GM19035 (cell line): Measurements from ENCODE around the gene CCDC3.

Experiments used
- ATAC-seq: cut with Tn5 transposase; IDR thresholded peaks from one replicate; pipeline ENCODE4 v1.9.1; 2021; ENCODE audit not compliant: unreplicated experiment

Gene CCDC3

GRCh38 chr10:12965571-12965970 is 35.9 kb downstream of the CCDC3 start:
- ATAC-seq: no peak

- no peak for ATAC-seq
Measured at GRCh38 chr10:12962556-12962955, 39.0 kb downstream of the CCDC3 start.

- no peak for ATAC-seq
Measured at GRCh38 chr10:12961416-12962205, 39.9 kb downstream of the CCDC3 start.

GRCh38 chr10:12960941-12961340 is 40.6 kb downstream of the CCDC3 start:
- no peak for ATAC-seq

GRCh38 chr10:12960334-12960898 is 41.1 kb downstream of the CCDC3 start:
- no peak for ATAC-seq

GRCh38 chr10:12958546-12959110 is 42.9 kb downstream of the CCDC3 start:
- ATAC-seq: no peak

- no peak for ATAC-seq
Measured at GRCh38 chr10:12957081-12957480, 44.4 kb downstream of the CCDC3 start.

- no peak for ATAC-seq
Measured at GRCh38 chr10:12954866-12955265, 46.6 kb downstream of the CCDC3 start.

GRCh38 chr10:12950583-12951128 is 50.9 kb downstream of the CCDC3 start:
- no peak for ATAC-seq

- no peak for ATAC-seq
Measured at GRCh38 chr10:12949248-12949647, 52.3 kb downstream of the CCDC3 start.

- no peak for ATAC-seq
Measured at GRCh38 chr10:12947741-12948140, 53.8 kb downstream of the CCDC3 start.

- no peak for ATAC-seq
Measured at GRCh38 chr10:12946372-12946771, 55.1 kb downstream of the CCDC3 start.

- no peak for ATAC-seq
Measured at GRCh38 chr10:12945690-12946359, 55.7 kb downstream of the CCDC3 start.

GRCh38 chr10:12944931-12945330 is 56.6 kb downstream of the CCDC3 start:
- ATAC-seq: no peak

- no peak for ATAC-seq
Measured at GRCh38 chr10:12943425-12943824, 58.1 kb downstream of the CCDC3 start.

- no peak for ATAC-seq
Measured at GRCh38 chr10:12941966-12942365, 59.5 kb downstream of the CCDC3 start.

GRCh38 chr10:12940791-12941190 is 60.7 kb downstream of the CCDC3 start:
- no peak for ATAC-seq

- ATAC-seq: no peak
Measured at GRCh38 chr10:12938271-12938670, 63.2 kb downstream of the CCDC3 start.

- no peak for ATAC-seq
Measured at GRCh38 chr10:12937527-12937926, 64.0 kb downstream of the CCDC3 start.

GRCh38 chr10:12934777-12935176 is 66.7 kb downstream of the CCDC3 start:
- ATAC-seq: no peak

- no peak for ATAC-seq
Measured at GRCh38 chr10:12929381-12929780, 72.1 kb downstream of the CCDC3 start.

GRCh38 chr10:12928571-12928970 is 72.9 kb downstream of the CCDC3 start:
- ATAC-seq: no peak
